Measurements from ENCODE around the gene ABHD17A. TPM values are rescaled to one million over a fixed set of nuclear protein-coding genes. Genes with fewer than 3 reads are reported as not detected.

Gene ABHD17A
- total RNA-seq, 1 donor from 2014 or later, result 61.5 TPM

GRCh38 chr19:1829958-1830357, 55.3 kb downstream of the ABHD17A start:
- ATAC-seq (no peak), DNase-seq (ENCODE audit: missing footprints) (no peak)
- intact Hi-C loops (cut with DNase I), result no loop called here

- intact Hi-C loops (cut with DNase I), result no loop called here
- ATAC-seq (peak; percentile 3), DNase-seq (ENCODE audit: missing footprints) (no peak)
Observed at GRCh38 chr19:1828279-1829238, 56.7 kb downstream of the ABHD17A start.

- no peak for DNase-seq (ENCODE audit: missing footprints)
- ATAC-seq, result no peak
- intact Hi-C loops (cut with DNase I), result loop anchor here (2.0 kb wide), 1 partner anchor 39 kb away; no protein-coding TSS in a partner anchor
Observed at GRCh38 chr19:1827566-1828278, 57.6 kb downstream of the ABHD17A start.

Other genes starting within 250 kb of the ABHD17A start
- gene TCF3, start 232.9 kb downstream of the ABHD17A start, total RNA-seq, result 25.3 TPM
- not detected for gene ONECUT3, start 132.0 kb downstream of the ABHD17A start, total RNA-seq
- gene ATP8B3, start 73.2 kb downstream of the ABHD17A start, total RNA-seq, result 0.68 TPM
- gene REXO1, start 37.0 kb downstream of the ABHD17A start, total RNA-seq, result 17.8 TPM
- gene KLF16, start 21.9 kb downstream of the ABHD17A start, total RNA-seq, result 11.0 TPM
- gene ADAT3, start 19.9 kb upstream of the ABHD17A start, total RNA-seq, result 1.6 TPM
- 17.9 TPM for gene SCAMP4, start 19.9 kb upstream of the ABHD17A start, total RNA-seq
- 23.6 TPM for gene CSNK1G2, start 55.7 kb upstream of the ABHD17A start, total RNA-seq
- 48.7 TPM for gene BTBD2, start 130.2 kb upstream of the ABHD17A start, total RNA-seq
- gene MKNK2, start 165.7 kb upstream of the ABHD17A start, total RNA-seq, result 234 TPM
- 14.3 TPM for gene MOB3A, start 210.8 kb upstream of the ABHD17A start, total RNA-seq
- gene IZUMO4, start 211.4 kb upstream of the ABHD17A start, total RNA-seq, result 1.4 TPM